ENCODE results near the gene SLC35F3.
"Not testable (repeated sequence)": the region's sequence is repeated elsewhere in the genome, so short reads cannot be mapped to it uniquely, and the experiment has no call there.

Gene SLC35F3

GRCh38 chr1:234111458-234112142 lies 207.1 kb downstream of the SLC35F3 start:
- DNase-seq = peak; percentile 10 to 35

GRCh38 chr1:234114648-234115307 lies 210.3 kb downstream of the SLC35F3 start:
- DNase-seq = peak in 1 of 2 experiments; percentile 41

- DNase-seq = no peak
Observed at GRCh38 chr1:234118911-234119310, 214.4 kb downstream of the SLC35F3 start.

GRCh38 chr1:234119431-234119830 lies 215.0 kb downstream of the SLC35F3 start:
- no peak for DNase-seq

- DNase-seq = no peak
Observed at GRCh38 chr1:234120327-234120944, 216.0 kb downstream of the SLC35F3 start.

- not testable (repeated sequence) for DNase-seq
Observed at GRCh38 chr1:234121659-234122058, 217.2 kb downstream of the SLC35F3 start.

GRCh38 chr1:234122571-234122970 lies 218.1 kb downstream of the SLC35F3 start:
- not testable (repeated sequence) for DNase-seq

- no peak for DNase-seq
Observed at GRCh38 chr1:234123867-234124266, 219.4 kb downstream of the SLC35F3 start.

- DNase-seq = no peak
Observed at GRCh38 chr1:234125283-234125682, 220.8 kb downstream of the SLC35F3 start.

GRCh38 chr1:234125714-234126113 lies 221.2 kb downstream of the SLC35F3 start:
- no peak for DNase-seq

- DNase-seq = no peak
Observed at GRCh38 chr1:234127026-234127671, 222.7 kb downstream of the SLC35F3 start.

GRCh38 chr1:234132795-234133194 lies 228.3 kb downstream of the SLC35F3 start:
- DNase-seq = no peak

- no peak for DNase-seq
Observed at GRCh38 chr1:234134878-234135277, 230.4 kb downstream of the SLC35F3 start.

- DNase-seq = no peak
Observed at GRCh38 chr1:234135501-234135900, 231.0 kb downstream of the SLC35F3 start.

- DNase-seq = no peak
Observed at GRCh38 chr1:234136073-234136472, 231.6 kb downstream of the SLC35F3 start.

GRCh38 chr1:234139966-234140365 lies 235.5 kb downstream of the SLC35F3 start:
- DNase-seq = peak; percentile 90 to 93

GRCh38 chr1:234140388-234140787 lies 235.9 kb downstream of the SLC35F3 start:
- no peak for DNase-seq

- DNase-seq = no peak
Observed at GRCh38 chr1:234141006-234141405, 236.5 kb downstream of the SLC35F3 start.

GRCh38 chr1:234143681-234144080 lies 239.2 kb downstream of the SLC35F3 start:
- DNase-seq = no peak

- DNase-seq = no peak
Observed at GRCh38 chr1:234144901-234145300, 240.4 kb downstream of the SLC35F3 start.

GRCh38 chr1:234148350-234148749 lies 243.9 kb downstream of the SLC35F3 start:
- DNase-seq = no peak

GRCh38 chr1:234148816-234149215 lies 244.3 kb downstream of the SLC35F3 start:
- no peak for DNase-seq

GRCh38 chr1:234149217-234149616 lies 244.7 kb downstream of the SLC35F3 start:
- no peak for DNase-seq

GRCh38 chr1:234150892-234151291 lies 246.4 kb downstream of the SLC35F3 start:
- no peak for DNase-seq
